Esophagus squamous epithelium (tissue), 5 donors: ENCODE data around the gene DHRS7C. TPM values are rescaled to one million over a fixed set of nuclear protein-coding genes. Genes with fewer than 3 reads are reported as not detected.

Experiments used
- DNase-seq: peaks from one replicate; lab custom pipeline; 2025; lab: John Stamatoyannopoulos, UW
- H3K27ac ChIP-seq, 4 donors: fragments of 200-600 bp; sonication (generic); one replicate each; pipeline ENCODE4 v1.5.1; 2016 to 2019; ENCODE audit warnings: mild to moderate bottlenecking in 1 of 4
- H3K27me3 ChIP-seq, 4 donors: fragments of 200-600 bp; sonication (generic); 1 replicate in 3 of 4; 2 replicates in 1 of 4; pipeline versions ENCODE4 v1.5.1 to v1.6.0; 2017 to 2021; ENCODE audit warnings: antibody characterized with exemption in 1 of 4
- H3K36me3 ChIP-seq, 3 donors: fragments of 200-600 bp; sonication (generic); one replicate each; pipeline ENCODE4 v1.5.1; 2016 to 2019
- H3K4me1 ChIP-seq, 3 donors: fragments of 200-600 bp; sonication (generic); one replicate each; pipeline ENCODE4 v1.5.1; 2017 to 2019
- H3K4me3 ChIP-seq, 4 donors: fragments of 200-600 bp; sonication (generic); 1 replicate in 3 of 4; 2 replicates in 1 of 4; pipeline ENCODE4 v1.5.1; 2016 to 2019; ENCODE audit warnings: mild to moderate bottlenecking in 2 of 4, moderate library complexity in 1 of 4
- H3K9me3 ChIP-seq, 3 donors: fragments of 200-600 bp; sonication (generic); one replicate each; pipeline ENCODE4 v1.5.1; 2016 to 2019
- POLR2A ChIP-seq, 4 donors: fragments of 450-650 bp; IDR thresholded peaks; one replicate each; pipeline ENCODE4 v1.6.1; 2017; ENCODE audit warnings: antibody characterized with exemption in 4 of 4, mild to moderate bottlenecking in 4 of 4, moderate library complexity in 3 of 4
- WGBS, 2 donors: methylation state at CpG; one replicate each; pipeline ENCODE4 v1.1.5; 2018; 5-methylcytosine and 5-hydroxymethylcytosine counted together
- intact Hi-C: fragments of 100-400 bp; cut with DNase I; formaldehyde crosslinking; loops from one replicate; pipeline ENCODE4 v1.15.0; 2022
- total RNA-seq, 4 donors: library from RNA; depleted of rRNA; stranded (reverse); fragments of >200 nt; gene quantifications; one replicate each; pipeline ENCODE4 v1.1.0, GENCODE V29; 2016
- TF ChIP-seq, protein P1 (sequence below), 6 experiments: fragments of 450-650 bp in 4 of 6; fragments of 200-600 bp in 2 of 6; sonication (generic) in 2 of 6; IDR thresholded peaks; one replicate each; pipeline ENCODE4 v1.5.1; 2016 to 2019; ENCODE audit warnings: antibody characterized with exemption in 6 of 6, mild to moderate bottlenecking in 4 of 6, moderate library complexity in 4 of 6
- donor health status: DM: yes; HTN: yes; CAD: no.

The DHRS7C gene
- not detected for total RNA-seq

DNA sequence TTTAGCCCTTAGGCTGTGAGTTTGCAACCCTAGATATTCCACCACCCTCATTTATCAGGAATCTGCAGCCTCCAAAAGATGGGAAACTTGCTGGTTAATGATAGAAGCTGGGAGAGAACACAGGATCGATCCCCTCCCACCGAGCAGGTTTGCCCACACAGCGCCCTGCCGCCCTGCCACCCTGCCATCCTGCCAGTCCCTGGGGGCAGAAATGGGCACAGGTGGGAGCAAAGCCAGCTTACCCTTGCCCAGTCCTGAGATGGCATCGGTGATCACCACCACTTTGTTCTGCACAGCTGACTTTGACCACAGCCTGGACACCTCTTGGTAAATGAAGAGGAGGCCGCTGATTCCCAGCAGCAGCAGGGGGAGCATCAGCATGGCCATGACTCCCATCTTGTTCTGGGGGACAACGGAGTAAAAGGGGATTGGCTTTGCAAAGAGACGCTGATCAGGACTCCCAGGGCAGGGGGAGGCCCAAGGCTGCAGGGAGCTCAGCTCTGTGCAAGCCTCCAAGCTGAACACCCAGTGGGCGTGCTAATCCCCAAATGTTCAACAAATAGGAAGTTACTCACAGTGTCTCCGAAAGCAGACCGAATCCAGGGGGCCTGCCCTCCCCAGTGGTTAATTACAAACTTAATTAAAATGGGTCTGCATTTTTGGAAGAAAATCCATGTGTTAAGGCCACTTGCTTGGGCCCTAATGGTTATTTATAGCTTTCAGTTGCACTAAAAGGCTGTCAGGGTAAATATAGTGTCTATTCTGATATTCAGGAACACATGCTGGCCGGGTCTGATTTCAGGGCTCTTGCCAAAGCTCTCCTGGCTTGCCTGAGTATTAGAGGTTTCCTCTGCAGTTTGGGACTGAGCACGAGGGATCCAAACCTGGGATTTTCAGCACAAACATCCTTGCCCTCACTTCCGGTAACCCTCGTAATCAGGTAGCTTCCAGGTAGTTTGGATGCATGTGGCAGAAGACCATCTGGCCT is at the start of gene DHRS7C:
Gene DHRS7C, minus strand, starts transcription at position 704 of the 988 bp plus-strand sequence. Its CDS starts 308 bp downstream, at position 396.
- H3K27ac ChIP-seq, result no peak within 1 kb of the TSS
- peaks cover 0 to 12% (median 0%) of the 10 kb centered on the region in 3 donors for H3K4me1 ChIP-seq
- intact Hi-C loops, result no loop called here
- H3K9me3 ChIP-seq, result no peaks in the 10 kb centered on the region
- WGBS, 2 donors, result 61 to 73% methylated on average over 9 of the region's 15 CpGs
- TF ChIP-seq POLR2A (IDR thresholded peaks at IDR 0.05), result no peak
- TF ChIP-seq, protein P1, sequence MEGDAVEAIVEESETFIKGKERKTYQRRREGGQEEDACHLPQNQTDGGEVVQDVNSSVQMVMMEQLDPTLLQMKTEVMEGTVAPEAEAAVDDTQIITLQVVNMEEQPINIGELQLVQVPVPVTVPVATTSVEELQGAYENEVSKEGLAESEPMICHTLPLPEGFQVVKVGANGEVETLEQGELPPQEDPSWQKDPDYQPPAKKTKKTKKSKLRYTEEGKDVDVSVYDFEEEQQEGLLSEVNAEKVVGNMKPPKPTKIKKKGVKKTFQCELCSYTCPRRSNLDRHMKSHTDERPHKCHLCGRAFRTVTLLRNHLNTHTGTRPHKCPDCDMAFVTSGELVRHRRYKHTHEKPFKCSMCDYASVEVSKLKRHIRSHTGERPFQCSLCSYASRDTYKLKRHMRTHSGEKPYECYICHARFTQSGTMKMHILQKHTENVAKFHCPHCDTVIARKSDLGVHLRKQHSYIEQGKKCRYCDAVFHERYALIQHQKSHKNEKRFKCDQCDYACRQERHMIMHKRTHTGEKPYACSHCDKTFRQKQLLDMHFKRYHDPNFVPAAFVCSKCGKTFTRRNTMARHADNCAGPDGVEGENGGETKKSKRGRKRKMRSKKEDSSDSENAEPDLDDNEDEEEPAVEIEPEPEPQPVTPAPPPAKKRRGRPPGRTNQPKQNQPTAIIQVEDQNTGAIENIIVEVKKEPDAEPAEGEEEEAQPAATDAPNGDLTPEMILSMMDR (IDR thresholded peaks at IDR 0.05), result no peak
- no peak for DNase-seq
- H3K4me3 ChIP-seq, result no peak within 1 kb of the TSS
- no peaks in the 10 kb centered on the region for H3K36me3 ChIP-seq
- no peaks in the 10 kb centered on the region for H3K27me3 ChIP-seq

GRCh38 chr17:9839433-9839832 is 48.0 kb upstream of the DHRS7C start:
- H3K36me3 ChIP-seq, result no peaks in the 10 kb centered on the region
- H3K9me3 ChIP-seq, result no peaks in the 10 kb centered on the region
- no peak overlapping the region for H3K27ac ChIP-seq
- H3K4me3 ChIP-seq, result no peak overlapping the region
- WGBS, 2 donors, result 30 to 51% methylated on average over 4 of the region's 4 CpGs
- no peak for TF ChIP-seq POLR2A (IDR thresholded peaks at IDR 0.05)
- TF ChIP-seq, protein P1 (IDR thresholded peaks at IDR 0.05), result no peak
- no peak for DNase-seq
- no peaks in the 10 kb centered on the region for H3K27me3 ChIP-seq
- intact Hi-C loops, result no loop called here
- peaks cover 0 to 40% (median 9%) of the 10 kb centered on the region in 3 donors for H3K4me1 ChIP-seq

GRCh38 chr17:9837551-9838471 is 46.4 kb upstream of the DHRS7C start:
- H3K36me3 ChIP-seq, result no peaks in the 10 kb centered on the region
- H3K4me3 ChIP-seq, result no peak overlapping the region
- no peaks in the 10 kb centered on the region for H3K9me3 ChIP-seq
- 67 to 70% methylated on average over 10 to 11 of the region's 11 CpGs for WGBS, 2 donors
- no peak for DNase-seq
- TF ChIP-seq, protein P1 (IDR thresholded peaks at IDR 0.05), result no peak
- TF ChIP-seq POLR2A (IDR thresholded peaks at IDR 0.05), result no peak
- intact Hi-C loops, result no loop called here
- H3K27me3 ChIP-seq, result no peaks in the 10 kb centered on the region
- H3K27ac ChIP-seq, result peak overlapping the region in 2 of 4 donors; percentile 59 to 73
- H3K4me1 ChIP-seq, result peaks cover 0 to 38% (median 7%) of the 10 kb centered on the region in 3 donors

- Histone ChIP-seq H3K27ac (no peak overlapping the region), H3K4me3 (no peak overlapping the region), H3K36me3 (no peaks in the 10 kb centered on the region), H3K4me1 (peaks cover 0 to 17% (median 4%) of the 10 kb centered on the region in 3 donors), H3K9me3 (no peaks in the 10 kb centered on the region), H3K27me3 (no peaks in the 10 kb centered on the region)
- TF ChIP-seq POLR2A (IDR thresholded peaks at IDR 0.05), result no peak
- TF ChIP-seq, protein P1 (IDR thresholded peaks at IDR 0.05), result no peak
- intact Hi-C loops, result no loop called here
- DNase-seq, result no peak
- 76 to 85% methylated on average over 3 to 4 of the region's 4 CpGs for WGBS, 2 donors
These were observed 42.5 kb upstream of the DHRS7C start for GRCh38 chr17:9833922-9834321.
